SH-SY5Y (cell line): ENCODE results near the gene ENTPD2.

Experiments used
- GATA2 ChIP-seq: IDR thresholded peaks from 2 replicates; pipeline ENCODE4 v1.6.1; 2011; ENCODE audit warnings: mild to moderate bottlenecking, low read depth, low read length
- GATA3 ChIP-seq: IDR thresholded peaks from 2 replicates; pipeline ENCODE4 v1.6.1; 2011; ENCODE audit warnings: low read depth, mild to moderate bottlenecking, low read length, moderate library complexity

DNA sequence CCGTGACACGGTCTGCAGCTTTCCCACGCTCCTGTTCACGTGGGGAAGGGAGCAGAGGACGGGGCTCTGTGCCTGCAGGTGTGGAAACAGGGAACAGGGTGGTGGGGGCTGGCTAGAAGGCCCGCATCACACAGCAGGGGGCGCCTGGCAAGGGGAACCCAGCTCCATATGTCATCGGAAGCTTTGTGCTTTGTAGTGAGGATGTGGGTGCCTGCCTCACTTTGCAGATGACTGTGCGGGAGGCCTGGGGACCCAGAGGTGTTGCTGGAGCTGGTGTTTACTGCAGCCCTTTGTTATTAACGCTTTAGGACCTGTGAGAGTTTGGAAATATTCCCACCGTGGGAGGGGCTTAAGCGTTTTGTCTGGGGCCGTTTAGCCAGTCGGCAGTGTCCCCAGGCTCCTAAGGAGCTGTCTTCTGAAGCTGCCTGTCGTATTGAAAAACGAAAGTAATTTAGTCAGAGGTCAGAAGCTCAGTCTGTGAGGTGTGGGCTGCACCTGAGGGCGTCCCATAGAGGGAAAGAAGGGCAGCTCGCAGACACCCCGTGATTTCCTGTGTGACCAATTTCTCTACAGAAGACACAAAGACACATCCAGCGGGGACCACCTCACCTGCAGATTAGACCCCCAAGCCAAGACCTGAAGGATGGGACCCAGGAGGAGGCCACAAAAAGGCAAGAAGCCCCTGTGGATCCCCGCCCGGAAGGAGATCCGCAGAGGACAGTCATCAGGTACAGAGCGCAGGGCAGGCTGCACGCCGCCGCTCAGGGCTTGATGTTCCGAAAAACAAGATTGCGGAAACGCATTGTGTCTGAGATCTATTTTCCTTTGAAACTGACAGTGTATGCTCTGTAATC, 42.0 kb upstream of the ENTPD2 start:
- TF ChIP-seq GATA2, result no peak
- TF ChIP-seq GATA3, result no peak
